Measurements from ENCODE around the gene PIM3. TPM values are rescaled to one million over a fixed set of nuclear protein-coding genes. Genes with fewer than 3 reads are reported as not detected.

Gene PIM3
- total RNA-seq, 1 experiment from 2014 or later = 42.9 TPM

DNA sequence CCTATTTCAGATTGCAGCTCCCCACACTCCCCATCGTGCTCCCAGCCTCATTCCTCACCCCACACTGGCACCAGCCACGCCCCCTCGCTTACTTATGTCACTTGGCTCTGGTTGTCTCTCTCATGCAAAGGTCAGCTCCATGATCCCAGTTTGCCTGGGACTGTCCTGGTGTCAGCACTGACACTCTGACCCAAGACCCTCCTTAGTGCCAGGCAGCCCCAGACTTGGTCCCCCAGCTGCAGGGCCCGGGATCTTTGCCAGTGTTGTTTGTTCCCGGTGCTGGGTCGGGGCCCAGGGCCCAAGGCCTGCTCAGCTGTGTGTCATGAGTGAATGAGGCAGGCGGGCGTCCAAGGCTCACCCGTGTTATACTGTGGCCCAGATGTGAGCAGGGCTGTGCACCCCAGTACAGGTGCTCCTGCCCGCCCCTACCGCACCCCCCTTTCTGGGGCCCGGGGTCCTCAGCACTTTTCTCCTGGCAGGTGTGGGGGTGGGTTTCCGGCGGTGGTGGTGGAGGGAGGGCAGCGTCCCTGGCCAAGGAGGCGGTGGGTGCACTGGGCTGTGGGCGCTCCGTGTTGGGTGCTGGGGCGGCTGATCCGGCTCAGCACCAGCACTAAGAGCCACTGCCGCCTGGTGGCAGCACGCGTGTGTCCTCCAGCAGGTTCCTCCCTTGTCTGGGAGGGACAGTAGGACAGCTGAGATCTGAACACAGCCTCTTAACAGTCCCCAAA is 32.5 kb downstream of the PIM3 start:
- Mint-ChIP-seq H3K27ac (no peak overlapping the region), H3K36me3 (peaks cover 18% of the 10 kb centered on the region), H3K4me1 (no peaks in the 10 kb centered on the region), H3K27me3 (ENCODE audit: low read depth) (peaks cover 28% of the 10 kb centered on the region), H3K4me3 (no peak overlapping the region), H3K9me3 (peaks cover 27% of the 10 kb centered on the region)
- CTCF ChIA-PET = interaction anchor here (0.6 to 5.5 kb wide), 17 partner anchors 10 to 92 kb away, joined by 3 to 50 read pairs (median 4); partner anchors contain the start of genes IL17REL and MLC1
- ATAC-seq (peak; percentile 90), DNase-seq (ENCODE audit: low spot score) (peak; percentile 72)
- TF ChIP-seq ARID4B (CRISPR knock-in tag; IDR thresholded peaks at IDR 0.05; ENCODE audit: borderline replicate concordance) = 0 out of 2 replicates have a peak, but pooled peaks have one; percentile 34
- TF ChIP-seq ATF2 (CRISPR knock-in tag; IDR thresholded peaks at IDR 0.05; ENCODE audit: borderline replicate concordance, low read depth) = no peak
- TF ChIP-seq, protein P1, sequence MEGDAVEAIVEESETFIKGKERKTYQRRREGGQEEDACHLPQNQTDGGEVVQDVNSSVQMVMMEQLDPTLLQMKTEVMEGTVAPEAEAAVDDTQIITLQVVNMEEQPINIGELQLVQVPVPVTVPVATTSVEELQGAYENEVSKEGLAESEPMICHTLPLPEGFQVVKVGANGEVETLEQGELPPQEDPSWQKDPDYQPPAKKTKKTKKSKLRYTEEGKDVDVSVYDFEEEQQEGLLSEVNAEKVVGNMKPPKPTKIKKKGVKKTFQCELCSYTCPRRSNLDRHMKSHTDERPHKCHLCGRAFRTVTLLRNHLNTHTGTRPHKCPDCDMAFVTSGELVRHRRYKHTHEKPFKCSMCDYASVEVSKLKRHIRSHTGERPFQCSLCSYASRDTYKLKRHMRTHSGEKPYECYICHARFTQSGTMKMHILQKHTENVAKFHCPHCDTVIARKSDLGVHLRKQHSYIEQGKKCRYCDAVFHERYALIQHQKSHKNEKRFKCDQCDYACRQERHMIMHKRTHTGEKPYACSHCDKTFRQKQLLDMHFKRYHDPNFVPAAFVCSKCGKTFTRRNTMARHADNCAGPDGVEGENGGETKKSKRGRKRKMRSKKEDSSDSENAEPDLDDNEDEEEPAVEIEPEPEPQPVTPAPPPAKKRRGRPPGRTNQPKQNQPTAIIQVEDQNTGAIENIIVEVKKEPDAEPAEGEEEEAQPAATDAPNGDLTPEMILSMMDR (IDR thresholded peaks at IDR 0.05) = peak; percentile 55
- POLR2A ChIA-PET = no interaction called here

- ATAC-seq (peak; percentile 11; the same call in 1 of the 2 replicates), DNase-seq (ENCODE audit: low spot score) (no peak)
- peaks cover 14% of the 10 kb centered on the region for H3K36me3 Mint-ChIP-seq
- H3K27ac Mint-ChIP-seq = no peak overlapping the region
- ChIA-PET CTCF (interaction anchor here (0.6 to 5.5 kb wide), 18 partner anchors 11 to 91 kb away, joined by 3 to 50 read pairs (median 4); partner anchors contain the start of genes IL17REL and MLC1), POLR2A (no interaction called here)
- H3K4me1 Mint-ChIP-seq = peaks cover 5% of the 10 kb centered on the region
- peaks cover 26% of the 10 kb centered on the region for H3K27me3 Mint-ChIP-seq (ENCODE audit: low read depth)
- H3K9me3 Mint-ChIP-seq = peaks cover 22% of the 10 kb centered on the region
- no peak overlapping the region for H3K4me3 Mint-ChIP-seq
- TF ChIP-seq, protein P2, sequence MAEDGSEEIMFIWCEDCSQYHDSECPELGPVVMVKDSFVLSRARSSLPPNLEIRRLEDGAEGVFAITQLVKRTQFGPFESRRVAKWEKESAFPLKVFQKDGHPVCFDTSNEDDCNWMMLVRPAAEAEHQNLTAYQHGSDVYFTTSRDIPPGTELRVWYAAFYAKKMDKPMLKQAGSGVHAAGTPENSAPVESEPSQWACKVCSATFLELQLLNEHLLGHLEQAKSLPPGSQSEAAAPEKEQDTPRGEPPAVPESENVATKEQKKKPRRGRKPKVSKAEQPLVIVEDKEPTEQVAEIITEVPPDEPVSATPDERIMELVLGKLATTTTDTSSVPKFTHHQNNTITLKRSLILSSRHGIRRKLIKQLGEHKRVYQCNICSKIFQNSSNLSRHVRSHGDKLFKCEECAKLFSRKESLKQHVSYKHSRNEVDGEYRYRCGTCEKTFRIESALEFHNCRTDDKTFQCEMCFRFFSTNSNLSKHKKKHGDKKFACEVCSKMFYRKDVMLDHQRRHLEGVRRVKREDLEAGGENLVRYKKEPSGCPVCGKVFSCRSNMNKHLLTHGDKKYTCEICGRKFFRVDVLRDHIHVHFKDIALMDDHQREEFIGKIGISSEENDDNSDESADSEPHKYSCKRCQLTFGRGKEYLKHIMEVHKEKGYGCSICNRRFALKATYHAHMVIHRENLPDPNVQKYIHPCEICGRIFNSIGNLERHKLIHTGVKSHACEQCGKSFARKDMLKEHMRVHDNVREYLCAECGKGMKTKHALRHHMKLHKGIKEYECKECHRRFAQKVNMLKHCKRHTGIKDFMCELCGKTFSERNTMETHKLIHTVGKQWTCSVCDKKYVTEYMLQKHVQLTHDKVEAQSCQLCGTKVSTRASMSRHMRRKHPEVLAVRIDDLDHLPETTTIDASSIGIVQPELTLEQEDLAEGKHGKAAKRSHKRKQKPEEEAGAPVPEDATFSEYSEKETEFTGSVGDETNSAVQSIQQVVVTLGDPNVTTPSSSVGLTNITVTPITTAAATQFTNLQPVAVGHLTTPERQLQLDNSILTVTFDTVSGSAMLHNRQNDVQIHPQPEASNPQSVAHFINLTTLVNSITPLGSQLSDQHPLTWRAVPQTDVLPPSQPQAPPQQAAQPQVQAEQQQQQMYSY (CRISPR knock-in tag; IDR thresholded peaks at IDR 0.05) = no peak
- TF ChIP-seq E2F1 (CRISPR knock-in tag; IDR thresholded peaks at IDR 0.05) = no peak
- no peak for TF ChIP-seq PRRX2 (CRISPR knock-in tag; IDR thresholded peaks at IDR 0.05)
- TF ChIP-seq, protein P3, sequence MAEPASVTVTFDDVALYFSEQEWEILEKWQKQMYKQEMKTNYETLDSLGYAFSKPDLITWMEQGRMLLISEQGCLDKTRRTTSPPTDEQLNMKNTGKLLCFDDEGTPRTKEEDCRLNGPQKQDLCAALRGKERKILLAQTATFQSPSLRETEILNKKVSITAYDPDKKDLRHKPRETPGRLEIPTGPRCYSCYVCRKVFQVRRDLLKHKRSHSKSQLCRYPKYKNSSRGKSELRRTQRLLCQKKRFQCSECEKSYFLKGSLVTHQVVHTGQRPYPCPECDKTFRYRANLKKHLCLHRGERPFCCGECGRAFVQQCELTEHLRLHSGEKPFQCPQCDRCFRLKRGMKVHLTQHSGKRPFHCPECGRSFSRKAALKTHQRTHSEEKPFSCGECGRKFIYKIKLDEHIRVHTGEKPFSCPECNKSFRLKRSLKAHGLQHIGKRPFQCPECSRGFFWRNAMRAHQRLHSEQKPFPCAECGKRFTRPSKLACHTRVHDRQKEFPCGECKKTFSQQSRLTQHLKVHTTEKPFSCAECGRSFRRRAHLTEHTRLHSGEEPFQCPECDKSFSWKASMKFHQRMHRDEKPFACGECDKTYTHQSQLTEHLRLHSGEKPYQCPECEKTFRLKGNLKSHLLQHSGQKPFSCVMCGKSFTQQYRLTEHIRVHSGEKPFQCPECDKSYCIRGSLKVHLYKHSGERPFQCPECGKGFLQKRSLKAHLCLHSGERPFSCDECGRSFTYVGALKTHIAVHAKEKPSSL (CRISPR knock-in tag; conservative IDR thresholded peaks at IDR 0.05) = no peak
- TF ChIP-seq FOXK1 (CRISPR knock-in tag; IDR thresholded peaks at IDR 0.05) = no peak
- no peak for TF ChIP-seq NFE2L1 (CRISPR knock-in tag; IDR thresholded peaks at IDR 0.05)
- no peak for TF ChIP-seq RORB (CRISPR knock-in tag; IDR thresholded peaks at IDR 0.05)
- no peak for TF ChIP-seq ZSCAN18 (CRISPR knock-in tag; IDR thresholded peaks at IDR 0.05)
- no peak for TF ChIP-seq ZNF416 (CRISPR knock-in tag; IDR thresholded peaks at IDR 0.05)
- TF ChIP-seq CBFB (CRISPR knock-in tag; IDR thresholded peaks at IDR 0.05; ENCODE audit: low read depth) = no peak
- no peak for TF ChIP-seq ZNF396 (CRISPR knock-in tag; IDR thresholded peaks at IDR 0.05; ENCODE audit: borderline replicate concordance)
- TF ChIP-seq HMGA2 (CRISPR knock-in tag; IDR thresholded peaks at IDR 0.05) = no peak
These were observed 33.2 kb downstream of the PIM3 start for GRCh38 chr22:49993649-49994360.
